HCEC 1CT (cell line): ENCODE measurements around the gene IFT122.

Source experiments
- DNase-seq: peaks from one replicate; pipeline ENCODE4 v3.0.0-alpha.2; 2017

IFT122 gene

DNA sequence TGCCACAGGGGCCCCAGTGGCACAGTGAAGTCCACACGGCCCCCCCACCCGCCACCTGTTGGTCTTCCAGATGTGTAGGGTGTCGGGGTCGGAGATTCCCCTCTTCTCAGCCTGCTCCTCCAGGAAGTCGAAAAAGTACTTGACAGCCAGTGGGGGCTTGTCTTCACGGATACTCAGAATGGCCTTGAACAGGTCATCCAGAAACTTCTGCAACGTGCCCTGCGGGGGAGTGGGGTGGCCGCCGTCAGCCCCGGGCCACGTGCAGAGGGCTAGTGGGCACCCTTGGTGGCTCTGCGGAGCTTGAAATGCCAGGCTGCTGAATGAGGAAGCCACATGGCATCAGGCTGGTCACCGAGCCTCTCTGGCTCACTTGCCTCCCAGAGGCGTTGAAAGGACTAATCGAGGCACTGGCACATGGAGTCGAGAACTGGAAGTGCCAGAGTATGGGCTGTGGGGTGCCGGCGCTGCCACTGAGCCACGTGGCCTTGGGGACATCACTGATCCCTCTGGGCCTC lies 119.6 kb downstream of the IFT122 start:
- DNase-seq: no peak

DNA sequence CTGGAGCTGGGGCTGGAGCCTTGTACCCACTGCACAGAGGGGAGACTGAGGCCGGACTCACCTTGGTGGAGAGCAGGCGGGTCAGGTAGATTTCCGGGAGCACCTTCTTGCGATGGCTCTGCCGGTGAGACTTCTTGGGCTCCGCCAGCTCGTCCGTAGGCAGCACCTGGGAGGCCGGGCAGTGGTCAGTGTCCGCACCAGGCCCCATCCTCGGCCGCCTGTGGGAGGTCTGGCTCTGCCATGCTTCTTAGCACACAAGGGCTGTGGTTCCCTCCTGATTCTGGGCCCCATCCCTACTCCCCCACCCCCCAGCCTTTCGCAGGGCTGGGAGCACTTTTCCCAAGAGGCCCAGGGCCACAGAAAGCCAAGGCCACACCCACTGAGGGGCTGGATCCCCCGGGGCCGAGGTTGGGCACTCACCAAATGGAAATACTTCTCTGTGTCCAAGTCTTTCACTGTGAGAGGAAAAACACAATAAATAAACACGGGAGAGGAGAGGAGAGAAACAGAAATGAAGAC lies 120.3 kb downstream of the IFT122 start:
- peak; percentile 58 for DNase-seq

DNA sequence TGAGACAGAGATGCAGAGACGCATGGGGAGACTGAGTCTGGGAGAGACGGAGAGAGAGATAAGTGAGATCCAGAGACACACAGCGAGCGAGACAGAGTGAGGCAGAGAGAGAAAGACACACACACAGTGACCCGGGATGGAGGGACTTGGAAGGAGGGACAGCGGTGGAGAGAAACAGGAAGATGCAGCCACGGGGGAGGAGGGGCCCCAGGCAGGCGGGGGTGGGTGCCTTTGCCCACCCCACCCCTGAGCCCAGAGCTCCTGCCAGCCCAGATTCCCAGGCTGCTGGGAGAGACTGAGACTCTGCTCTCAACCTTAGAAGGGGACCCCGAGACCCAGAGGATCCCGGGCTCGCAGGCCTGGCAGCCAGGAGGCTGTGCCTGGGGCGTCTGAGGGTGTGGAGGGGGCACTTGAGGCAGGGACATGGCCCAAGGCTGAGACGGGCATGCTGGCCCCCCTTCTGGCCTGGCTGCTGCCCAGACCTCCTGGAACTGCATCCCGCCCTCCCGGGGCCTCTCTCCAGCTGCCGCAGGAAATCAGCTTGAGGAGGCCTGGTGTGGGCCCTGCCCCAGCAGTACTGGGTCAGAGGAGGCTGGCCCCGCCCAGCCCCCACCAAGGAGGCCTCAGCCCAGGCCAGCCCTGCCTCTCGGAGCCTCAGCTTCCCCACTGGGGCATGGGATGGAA lies 121.0 kb downstream of the IFT122 start:
- peak; percentile 67 for DNase-seq

DNA sequence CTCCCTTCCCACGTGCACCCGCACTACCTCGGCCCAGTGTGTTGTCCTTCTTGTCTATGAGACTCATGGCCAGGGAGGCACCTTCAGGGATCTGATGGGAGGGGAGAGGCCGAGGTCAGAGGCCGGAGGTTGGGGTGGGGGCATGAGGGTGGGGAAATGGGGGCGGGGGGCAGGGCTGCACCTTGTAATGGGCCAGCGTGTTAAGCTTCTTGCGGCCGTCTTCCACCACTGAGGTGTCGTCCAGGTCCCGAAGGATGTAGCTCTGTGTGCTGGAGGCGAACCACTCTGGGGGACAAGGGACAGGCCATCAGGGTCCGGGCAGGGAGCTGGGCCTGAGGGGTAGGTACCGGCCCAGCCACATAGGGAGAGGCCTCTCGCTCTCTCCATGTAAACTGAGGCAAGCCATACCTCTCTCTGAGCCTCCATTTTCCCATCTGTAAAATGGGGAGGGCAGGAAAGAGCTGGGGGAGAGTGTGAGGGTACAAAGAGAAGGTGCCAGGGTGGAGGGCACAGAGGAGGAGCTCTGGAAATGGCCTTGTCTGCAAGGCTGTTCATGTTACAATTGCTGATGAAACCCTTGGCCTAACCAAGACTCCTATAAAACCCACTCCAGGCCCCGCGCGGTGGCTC lies 121.7 kb downstream of the IFT122 start:
- no peak for DNase-seq

DNA sequence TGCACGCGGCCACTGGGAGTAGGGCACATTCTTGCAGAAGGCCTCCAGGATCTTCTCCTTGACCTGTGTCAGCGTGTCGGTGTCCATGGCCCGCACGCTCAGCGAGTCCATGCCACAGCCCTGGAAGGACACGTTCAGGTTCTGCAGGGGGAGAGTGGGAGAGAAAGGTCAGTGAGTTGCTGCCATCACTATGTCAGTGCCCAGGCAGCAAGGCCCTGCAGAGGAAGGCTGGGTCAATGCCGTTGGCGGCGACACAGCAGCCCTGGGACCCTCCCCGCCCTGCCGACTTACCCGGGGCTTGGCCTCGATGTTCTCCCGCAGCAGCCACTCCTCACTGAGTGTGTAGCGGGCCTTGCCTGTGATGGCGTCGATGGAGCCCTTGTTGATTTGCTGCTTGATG lies 122.8 kb downstream of the IFT122 start:
- DNase-seq: no peak

DNA sequence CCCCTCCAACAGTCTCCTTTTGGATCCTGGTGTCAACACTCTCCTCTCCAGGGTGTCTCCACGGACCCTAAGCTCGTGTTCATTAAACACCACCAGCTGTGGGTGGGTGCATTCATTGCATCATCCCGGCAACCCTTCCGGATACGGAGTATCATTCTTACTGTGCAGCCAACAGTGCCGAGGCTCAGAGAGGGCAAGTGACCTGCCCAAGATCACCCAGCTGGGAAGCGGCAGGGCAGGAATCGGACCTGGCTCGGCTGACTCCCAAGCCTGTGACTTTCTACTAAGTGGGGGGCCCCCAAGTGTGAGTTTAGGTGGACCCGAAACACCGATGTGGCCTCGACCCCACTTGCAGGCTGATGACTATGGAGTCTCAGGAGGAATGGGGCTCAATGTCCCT lies 123.3 kb downstream of the IFT122 start:
- no peak for DNase-seq

DNA sequence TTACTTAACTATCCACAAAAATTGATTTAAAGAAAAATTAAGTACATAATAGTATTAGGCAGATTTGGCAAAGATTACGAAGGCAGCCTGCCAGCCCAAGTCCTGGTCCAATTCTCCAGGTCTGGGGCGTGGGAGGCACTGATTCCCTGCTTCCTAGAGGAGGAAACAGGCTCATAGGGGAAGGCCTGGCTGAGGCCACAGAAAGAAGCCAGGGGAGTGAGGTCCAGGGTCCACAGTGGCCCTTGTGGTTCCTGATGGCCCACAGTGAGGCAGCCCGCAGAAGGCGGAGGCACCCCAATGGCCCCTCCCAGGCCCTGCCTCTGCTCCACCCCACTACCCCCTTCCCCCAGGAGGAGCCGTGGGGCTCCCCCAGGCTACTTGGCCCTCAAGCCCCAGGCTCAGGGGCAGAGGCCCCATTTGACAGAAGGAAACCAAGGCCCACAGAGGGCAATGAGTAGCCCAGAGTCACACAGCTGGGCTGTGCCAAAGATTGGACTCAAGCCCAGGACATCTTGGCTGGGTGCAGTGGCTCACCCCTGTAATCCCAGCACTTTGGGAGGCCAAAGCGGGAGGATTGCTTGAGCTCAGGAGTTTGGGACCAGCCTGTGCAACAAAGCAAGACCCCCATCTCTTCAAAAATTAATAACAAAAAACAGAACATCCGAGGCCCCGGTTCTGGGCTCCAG lies 124.0 kb downstream of the IFT122 start:
- DNase-seq: no peak

DNA sequence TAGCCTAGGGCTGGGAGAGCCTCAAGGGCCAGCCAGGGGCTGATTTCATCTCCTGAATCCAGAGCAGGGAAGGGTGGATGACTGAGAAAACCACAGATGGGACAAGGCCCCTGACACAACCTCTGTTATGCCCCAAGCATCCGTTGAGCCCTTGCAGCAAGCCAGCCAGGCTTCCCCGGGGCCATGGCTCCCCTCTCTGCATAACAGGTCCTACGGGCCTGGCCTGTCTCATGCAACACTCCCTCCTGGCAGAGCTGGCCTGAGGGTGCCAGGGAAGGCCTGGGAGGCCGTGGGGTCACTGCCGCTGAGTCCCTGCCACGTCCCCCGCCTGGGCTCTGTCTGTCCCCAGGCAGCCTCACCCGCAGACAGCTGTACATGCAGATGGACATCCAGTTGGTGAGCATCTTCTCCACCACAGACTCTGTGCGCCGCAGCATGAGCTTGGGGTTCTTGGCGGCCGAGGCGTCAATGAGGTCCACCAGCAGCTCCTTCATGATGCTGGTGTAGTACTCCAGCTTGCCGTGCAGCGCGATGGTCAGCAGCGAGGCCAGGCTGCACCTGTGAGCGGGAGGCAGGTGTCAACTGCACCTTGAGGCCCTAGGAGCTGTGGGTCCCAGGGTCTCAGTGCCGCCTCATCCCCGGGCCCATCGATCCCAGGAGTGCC lies 125.1 kb downstream of the IFT122 start:
- no peak for DNase-seq

DNA sequence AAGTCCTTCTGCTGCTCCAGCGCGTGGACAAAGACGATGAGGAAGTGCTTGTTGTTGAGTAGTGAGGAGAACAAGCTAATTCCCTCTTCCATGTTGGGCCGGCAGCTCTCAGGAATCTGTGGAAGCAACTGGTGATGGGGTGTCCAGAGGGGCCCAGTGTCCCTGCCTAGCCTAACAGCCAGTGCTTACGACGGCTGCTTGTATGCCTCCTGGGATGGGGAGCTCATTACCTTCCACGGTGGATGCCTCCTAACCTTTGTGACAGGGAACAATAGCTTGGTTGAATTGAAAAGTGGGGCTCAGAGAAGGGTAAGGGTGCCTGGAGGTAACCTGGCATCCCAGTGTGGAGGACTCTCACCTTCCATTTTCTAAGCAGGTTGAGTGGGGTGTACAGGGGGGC lies 125.9 kb downstream of the IFT122 start:
- DNase-seq: no peak

DNA sequence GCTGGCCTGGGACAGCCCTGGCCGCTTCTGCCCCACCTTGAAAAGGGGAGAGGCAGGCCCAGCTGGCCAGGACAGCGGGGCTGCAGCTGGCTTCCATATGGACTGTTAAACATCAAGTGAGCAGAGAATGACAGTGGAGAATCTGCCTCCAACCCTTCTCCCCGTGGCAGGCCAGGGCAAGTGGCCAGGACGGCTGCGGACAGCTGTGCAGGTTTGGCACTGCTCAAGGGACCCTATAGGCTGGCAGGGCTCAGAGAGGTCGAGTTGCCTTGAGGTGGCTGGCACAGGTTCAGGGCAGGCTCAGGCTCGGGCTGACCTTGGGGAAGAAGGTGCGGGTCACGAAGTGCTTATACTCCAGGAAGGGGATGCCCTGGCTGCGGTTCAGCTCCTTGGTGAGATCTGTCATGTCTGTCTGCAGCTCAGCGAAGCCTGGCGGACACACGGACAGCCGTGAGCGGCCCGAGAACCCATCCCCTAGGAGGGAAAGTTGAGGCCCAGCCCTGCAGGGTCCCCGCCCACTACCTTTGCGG lies 127.2 kb downstream of the IFT122 start:
- DNase-seq: peak; percentile 26

DNA sequence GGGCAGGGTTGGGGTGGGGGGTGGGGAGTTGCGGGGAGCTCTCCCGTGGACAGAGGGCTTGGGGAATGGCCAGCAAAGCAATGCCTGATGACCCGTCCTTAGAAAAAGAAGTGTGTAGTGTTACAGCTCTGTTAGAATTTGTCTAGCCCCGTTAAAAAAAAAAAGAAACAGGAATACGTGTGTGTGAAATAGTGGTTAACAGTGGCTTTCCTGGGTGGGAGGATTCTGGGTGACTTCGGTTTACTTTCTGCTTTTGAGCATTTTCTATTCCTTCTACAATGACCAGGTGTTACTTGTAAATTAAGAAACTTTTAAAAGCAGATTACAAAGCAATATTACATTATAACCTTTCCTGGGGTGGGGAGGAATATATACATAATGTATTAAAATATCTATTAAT lies 127.9 kb downstream of the IFT122 start:
- DNase-seq: no peak

DNA sequence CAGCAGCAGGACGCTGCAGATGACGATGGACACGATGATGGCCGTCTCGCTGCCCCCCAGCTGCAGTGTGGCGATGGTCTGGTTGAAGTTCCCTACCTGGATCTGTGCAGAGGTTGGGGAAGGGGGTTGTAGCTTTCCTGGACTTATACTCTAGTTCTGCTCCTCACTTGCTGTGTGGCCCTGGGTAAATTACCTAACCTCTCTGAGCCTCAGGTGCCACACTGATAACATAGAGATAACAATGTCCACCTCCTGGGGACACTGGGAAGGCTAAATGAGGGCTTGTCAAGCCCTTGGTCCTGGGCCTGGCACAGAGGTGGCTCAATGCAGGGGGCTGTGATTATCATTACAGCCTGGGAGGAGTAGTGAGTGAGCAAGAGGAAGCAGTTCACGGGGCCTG lies 129.8 kb downstream of the IFT122 start:
- no peak for DNase-seq
